Ishikawa (cell line): ENCODE measurements around the gene WASHC4.

ENCODE experiments used
- CEBPB ChIP-seq: IDR thresholded peaks from 2 replicates; pipeline ENCODE4 v1.6.1; 2012
- EP300 ChIP-seq: IDR thresholded peaks from 2 replicates; pipeline ENCODE4 v1.6.1; 2012; ENCODE audit warnings: borderline replicate concordance
- MAX ChIP-seq: IDR thresholded peaks from 2 replicates; pipeline ENCODE4 v1.6.1; 2012
- NFIC ChIP-seq: IDR thresholded peaks from 2 replicates; pipeline ENCODE4 v1.6.1; 2012
- RAD21 ChIP-seq: IDR thresholded peaks from 2 replicates; pipeline ENCODE4 v1.6.1; 2012; ENCODE audit warnings: low read depth
- TAF1 ChIP-seq: IDR thresholded peaks from 2 replicates; pipeline ENCODE4 v1.6.1; 2012; ENCODE audit warnings: low read depth, mild to moderate bottlenecking
- TCF12 ChIP-seq: IDR thresholded peaks from 2 replicates; pipeline ENCODE4 v1.6.1; 2012; ENCODE audit warnings: low read depth
- TEAD4 ChIP-seq: IDR thresholded peaks from 2 replicates; pipeline ENCODE4 v1.6.1; 2012
- USF1 ChIP-seq: IDR thresholded peaks from 2 replicates; pipeline ENCODE4 v1.6.1; 2012
- YY1 ChIP-seq: IDR thresholded peaks from 2 replicates; pipeline ENCODE4 v1.6.1; 2012; ENCODE audit warnings: low read depth
- TF ChIP-seq, protein P1 (sequence below): IDR thresholded peaks from 2 replicates; pipeline ENCODE4 v1.6.1; 2012; ENCODE audit warnings: low read depth, mild to moderate bottlenecking

GRCh38 chr12:105060715-105061378, 46.7 kb upstream of the WASHC4 start:
- no peak for TF ChIP-seq USF1
- TF ChIP-seq YY1, result no peak
- TF ChIP-seq, protein P1, sequence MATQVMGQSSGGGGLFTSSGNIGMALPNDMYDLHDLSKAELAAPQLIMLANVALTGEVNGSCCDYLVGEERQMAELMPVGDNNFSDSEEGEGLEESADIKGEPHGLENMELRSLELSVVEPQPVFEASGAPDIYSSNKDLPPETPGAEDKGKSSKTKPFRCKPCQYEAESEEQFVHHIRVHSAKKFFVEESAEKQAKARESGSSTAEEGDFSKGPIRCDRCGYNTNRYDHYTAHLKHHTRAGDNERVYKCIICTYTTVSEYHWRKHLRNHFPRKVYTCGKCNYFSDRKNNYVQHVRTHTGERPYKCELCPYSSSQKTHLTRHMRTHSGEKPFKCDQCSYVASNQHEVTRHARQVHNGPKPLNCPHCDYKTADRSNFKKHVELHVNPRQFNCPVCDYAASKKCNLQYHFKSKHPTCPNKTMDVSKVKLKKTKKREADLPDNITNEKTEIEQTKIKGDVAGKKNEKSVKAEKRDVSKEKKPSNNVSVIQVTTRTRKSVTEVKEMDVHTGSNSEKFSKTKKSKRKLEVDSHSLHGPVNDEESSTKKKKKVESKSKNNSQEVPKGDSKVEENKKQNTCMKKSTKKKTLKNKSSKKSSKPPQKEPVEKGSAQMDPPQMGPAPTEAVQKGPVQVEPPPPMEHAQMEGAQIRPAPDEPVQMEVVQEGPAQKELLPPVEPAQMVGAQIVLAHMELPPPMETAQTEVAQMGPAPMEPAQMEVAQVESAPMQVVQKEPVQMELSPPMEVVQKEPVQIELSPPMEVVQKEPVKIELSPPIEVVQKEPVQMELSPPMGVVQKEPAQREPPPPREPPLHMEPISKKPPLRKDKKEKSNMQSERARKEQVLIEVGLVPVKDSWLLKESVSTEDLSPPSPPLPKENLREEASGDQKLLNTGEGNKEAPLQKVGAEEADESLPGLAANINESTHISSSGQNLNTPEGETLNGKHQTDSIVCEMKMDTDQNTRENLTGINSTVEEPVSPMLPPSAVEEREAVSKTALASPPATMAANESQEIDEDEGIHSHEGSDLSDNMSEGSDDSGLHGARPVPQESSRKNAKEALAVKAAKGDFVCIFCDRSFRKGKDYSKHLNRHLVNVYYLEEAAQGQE, result no peak
- no peak for TF ChIP-seq TEAD4
- TF ChIP-seq EP300, result no peak
- no peak for TF ChIP-seq TAF1
- TF ChIP-seq MAX, result no peak
- TF ChIP-seq CEBPB, result no peak
- no peak for TF ChIP-seq NFIC
- no peak for TF ChIP-seq RAD21
- no peak for TF ChIP-seq TCF12
